ENCODE data around the gene MMP24. TPM values are rescaled to one million over a fixed set of nuclear protein-coding genes. Genes with fewer than 3 reads are reported as not detected.

The MMP24 gene
- total RNA-seq, 1 donor from 2014 or later = 1.1 TPM

GRCh38 chr20:35271904-35272303 is 45.4 kb downstream of the MMP24 start:
- no peak for DNase-seq (ENCODE audit: low spot score in 2 of 2, unreplicated experiment in 2 of 2)
- Mint-ChIP-seq H3K4me1 (peaks cover 8% of the 10 kb centered on the region), H3K27ac (no peak overlapping the region), H3K4me3 (no peak overlapping the region), H3K36me3 (peaks cover 8% of the 10 kb centered on the region), H3K9me3 (no peaks in the 10 kb centered on the region), H3K27me3 (ENCODE audit: low read depth) (no peaks in the 10 kb centered on the region)
- TF ChIP-seq, protein P1, sequence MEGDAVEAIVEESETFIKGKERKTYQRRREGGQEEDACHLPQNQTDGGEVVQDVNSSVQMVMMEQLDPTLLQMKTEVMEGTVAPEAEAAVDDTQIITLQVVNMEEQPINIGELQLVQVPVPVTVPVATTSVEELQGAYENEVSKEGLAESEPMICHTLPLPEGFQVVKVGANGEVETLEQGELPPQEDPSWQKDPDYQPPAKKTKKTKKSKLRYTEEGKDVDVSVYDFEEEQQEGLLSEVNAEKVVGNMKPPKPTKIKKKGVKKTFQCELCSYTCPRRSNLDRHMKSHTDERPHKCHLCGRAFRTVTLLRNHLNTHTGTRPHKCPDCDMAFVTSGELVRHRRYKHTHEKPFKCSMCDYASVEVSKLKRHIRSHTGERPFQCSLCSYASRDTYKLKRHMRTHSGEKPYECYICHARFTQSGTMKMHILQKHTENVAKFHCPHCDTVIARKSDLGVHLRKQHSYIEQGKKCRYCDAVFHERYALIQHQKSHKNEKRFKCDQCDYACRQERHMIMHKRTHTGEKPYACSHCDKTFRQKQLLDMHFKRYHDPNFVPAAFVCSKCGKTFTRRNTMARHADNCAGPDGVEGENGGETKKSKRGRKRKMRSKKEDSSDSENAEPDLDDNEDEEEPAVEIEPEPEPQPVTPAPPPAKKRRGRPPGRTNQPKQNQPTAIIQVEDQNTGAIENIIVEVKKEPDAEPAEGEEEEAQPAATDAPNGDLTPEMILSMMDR (IDR thresholded peaks at IDR 0.05; ENCODE audit: unreplicated experiment) = no peak

DNA sequence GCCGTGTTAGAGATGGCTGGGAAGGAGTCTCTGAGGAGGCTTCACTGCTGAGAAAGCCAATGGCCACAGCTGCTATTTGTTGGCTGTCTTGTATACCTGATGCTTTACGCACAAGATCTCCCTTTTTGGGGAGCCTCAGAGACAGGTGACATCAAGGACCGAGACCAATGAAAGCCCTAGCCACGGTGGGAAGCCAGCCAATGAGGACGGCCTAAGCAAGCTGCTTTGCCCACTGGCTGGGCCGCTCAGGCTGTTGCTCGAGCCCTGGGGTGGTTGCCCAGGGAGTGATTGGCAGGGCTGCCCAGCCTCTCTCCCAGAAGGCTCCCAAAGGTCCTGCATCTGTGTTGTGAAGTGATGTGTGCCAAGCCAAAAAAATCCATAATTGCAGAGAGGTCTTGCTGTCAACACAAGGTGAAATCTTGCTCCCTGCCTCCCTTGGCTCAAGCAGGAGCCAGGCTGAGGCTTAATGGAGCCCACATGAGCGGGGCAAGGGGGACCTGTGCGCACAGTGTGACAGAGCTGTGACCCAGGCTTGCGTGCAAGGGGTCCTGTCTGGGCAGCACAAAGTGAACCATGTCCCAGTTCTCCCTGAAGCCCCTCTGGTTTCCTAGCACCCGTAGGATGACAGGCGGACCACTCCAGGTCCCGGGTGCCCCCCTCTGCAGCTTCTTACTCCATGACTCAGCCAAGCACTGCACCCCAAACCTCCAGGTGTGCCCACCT is 47.1 kb downstream of the MMP24 start:
- TF ChIP-seq, protein P1 (IDR thresholded peaks at IDR 0.05; ENCODE audit: unreplicated experiment) = no peak
- Mint-ChIP-seq H3K4me1 (peaks cover 10% of the 10 kb centered on the region), H3K36me3 (peaks cover 4% of the 10 kb centered on the region), H3K4me3 (no peak overlapping the region), H3K27ac (no peak overlapping the region), H3K27me3 (ENCODE audit: low read depth) (no peaks in the 10 kb centered on the region), H3K9me3 (no peaks in the 10 kb centered on the region)
- no peak for DNase-seq (ENCODE audit: low spot score in 2 of 2, unreplicated experiment in 2 of 2)

- Mint-ChIP-seq H3K4me1 (peaks cover 6% of the 10 kb centered on the region), H3K36me3 (peaks cover 4% of the 10 kb centered on the region), H3K9me3 (no peaks in the 10 kb centered on the region), H3K4me3 (no peak overlapping the region), H3K27ac (no peak overlapping the region), H3K27me3 (ENCODE audit: low read depth) (no peaks in the 10 kb centered on the region)
- TF ChIP-seq, protein P1 (IDR thresholded peaks at IDR 0.05; ENCODE audit: unreplicated experiment) = no peak
- DNase-seq (ENCODE audit: low spot score in 2 of 2, unreplicated experiment in 2 of 2) = no peak
Observed at GRCh38 chr20:35274172-35275092, 47.9 kb downstream of the MMP24 start.

- no peaks in the 10 kb centered on the region for H3K9me3 Mint-ChIP-seq
- no peak overlapping the region for H3K27ac Mint-ChIP-seq
- TF ChIP-seq, protein P1 (IDR thresholded peaks at IDR 0.05; ENCODE audit: unreplicated experiment) = no peak
- H3K4me3 Mint-ChIP-seq = peak overlapping the region; percentile 95
- H3K36me3 Mint-ChIP-seq = peaks cover 13% of the 10 kb centered on the region
- H3K27me3 Mint-ChIP-seq (ENCODE audit: low read depth) = no peaks in the 10 kb centered on the region
- no peak for DNase-seq (ENCODE audit: low spot score in 2 of 2, unreplicated experiment in 2 of 2)
- H3K4me1 Mint-ChIP-seq = peaks cover 6% of the 10 kb centered on the region
Observed at GRCh38 chr20:35275741-35276251, 49.3 kb downstream of the MMP24 start.

DNA sequence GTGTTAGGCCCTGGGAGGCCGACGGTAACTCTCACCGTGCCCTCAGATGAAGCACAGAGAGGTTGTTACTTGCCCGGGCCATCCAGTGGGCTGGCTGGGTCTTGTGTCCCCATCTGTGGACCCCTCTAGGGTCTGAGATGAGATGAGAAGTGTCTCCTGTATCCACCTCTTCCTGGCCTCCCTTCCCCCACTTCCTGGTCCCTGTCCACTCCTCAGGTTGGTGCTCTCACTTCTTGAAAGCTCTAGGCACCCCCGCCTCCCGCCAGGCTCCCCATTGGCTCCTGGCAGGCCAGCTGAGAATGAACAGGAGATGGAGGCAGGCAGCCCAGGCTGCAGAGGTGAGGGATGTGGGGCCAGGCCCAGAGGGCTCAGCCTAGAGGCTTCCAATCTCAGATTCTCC is 49.9 kb downstream of the MMP24 start:
- Mint-ChIP-seq H3K27ac (peak overlapping the region; percentile 50), H3K9me3 (no peaks in the 10 kb centered on the region), H3K36me3 (peaks cover 10% of the 10 kb centered on the region), H3K4me3 (peak overlapping the region; percentile 95), H3K4me1 (peaks cover 6% of the 10 kb centered on the region), H3K27me3 (ENCODE audit: low read depth) (no peaks in the 10 kb centered on the region)
- DNase-seq (ENCODE audit: low spot score in 2 of 2, unreplicated experiment in 2 of 2) = no peak
- TF ChIP-seq, protein P1 (IDR thresholded peaks at IDR 0.05; ENCODE audit: unreplicated experiment) = no peak
